ENCODE results near the gene RNASEH2B.

DNA sequence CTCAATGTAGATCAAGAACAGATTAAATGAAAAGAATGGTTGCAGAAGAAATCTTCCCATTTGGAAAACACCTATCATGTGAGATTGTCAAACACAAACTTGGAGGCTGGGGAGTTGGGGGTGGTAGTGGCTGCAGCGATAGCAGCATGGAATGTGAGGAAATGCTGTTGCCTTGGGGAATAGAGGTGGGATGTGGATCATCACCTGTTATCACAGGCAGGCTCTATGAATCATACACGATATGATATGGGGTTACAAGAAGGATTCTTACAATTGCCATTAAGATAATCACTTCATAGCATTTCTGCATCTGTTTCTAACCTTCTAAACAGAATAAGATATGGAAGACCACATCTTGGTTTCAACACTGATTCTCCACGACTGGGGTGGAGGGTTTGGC is 88.7 kb downstream of the RNASEH2B start:
- TF ChIP-seq, protein P1, sequence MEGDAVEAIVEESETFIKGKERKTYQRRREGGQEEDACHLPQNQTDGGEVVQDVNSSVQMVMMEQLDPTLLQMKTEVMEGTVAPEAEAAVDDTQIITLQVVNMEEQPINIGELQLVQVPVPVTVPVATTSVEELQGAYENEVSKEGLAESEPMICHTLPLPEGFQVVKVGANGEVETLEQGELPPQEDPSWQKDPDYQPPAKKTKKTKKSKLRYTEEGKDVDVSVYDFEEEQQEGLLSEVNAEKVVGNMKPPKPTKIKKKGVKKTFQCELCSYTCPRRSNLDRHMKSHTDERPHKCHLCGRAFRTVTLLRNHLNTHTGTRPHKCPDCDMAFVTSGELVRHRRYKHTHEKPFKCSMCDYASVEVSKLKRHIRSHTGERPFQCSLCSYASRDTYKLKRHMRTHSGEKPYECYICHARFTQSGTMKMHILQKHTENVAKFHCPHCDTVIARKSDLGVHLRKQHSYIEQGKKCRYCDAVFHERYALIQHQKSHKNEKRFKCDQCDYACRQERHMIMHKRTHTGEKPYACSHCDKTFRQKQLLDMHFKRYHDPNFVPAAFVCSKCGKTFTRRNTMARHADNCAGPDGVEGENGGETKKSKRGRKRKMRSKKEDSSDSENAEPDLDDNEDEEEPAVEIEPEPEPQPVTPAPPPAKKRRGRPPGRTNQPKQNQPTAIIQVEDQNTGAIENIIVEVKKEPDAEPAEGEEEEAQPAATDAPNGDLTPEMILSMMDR (IDR thresholded peaks at IDR 0.05) = no peak
- no peak for TF ChIP-seq ZFX (IDR thresholded peaks at IDR 0.05; ENCODE audit: borderline replicate concordance)
